Occipital lobe (tissue), 2 donors: ENCODE data around the gene PPARA. TPM values are rescaled to one million over a fixed set of nuclear protein-coding genes. Genes with fewer than 3 reads are reported as not detected.
"Not testable (repeated sequence)": the region's sequence is repeated elsewhere in the genome, so short reads cannot be mapped to it uniquely, and the experiment has no call there.

Source experiments
- DNase-seq: peaks from one replicate; lab custom pipeline; 2025; lab: John Stamatoyannopoulos, UW
- total RNA-seq: library from RNA; depleted of rRNA; stranded (reverse); fragments of >200 nt; gene quantifications from one replicate; pipeline ENCODE4 v1.2.3, GENCODE V29; 2014

Gene PPARA
- total RNA-seq, 1 donor from 2014 or later: 3.3 TPM

DNA sequence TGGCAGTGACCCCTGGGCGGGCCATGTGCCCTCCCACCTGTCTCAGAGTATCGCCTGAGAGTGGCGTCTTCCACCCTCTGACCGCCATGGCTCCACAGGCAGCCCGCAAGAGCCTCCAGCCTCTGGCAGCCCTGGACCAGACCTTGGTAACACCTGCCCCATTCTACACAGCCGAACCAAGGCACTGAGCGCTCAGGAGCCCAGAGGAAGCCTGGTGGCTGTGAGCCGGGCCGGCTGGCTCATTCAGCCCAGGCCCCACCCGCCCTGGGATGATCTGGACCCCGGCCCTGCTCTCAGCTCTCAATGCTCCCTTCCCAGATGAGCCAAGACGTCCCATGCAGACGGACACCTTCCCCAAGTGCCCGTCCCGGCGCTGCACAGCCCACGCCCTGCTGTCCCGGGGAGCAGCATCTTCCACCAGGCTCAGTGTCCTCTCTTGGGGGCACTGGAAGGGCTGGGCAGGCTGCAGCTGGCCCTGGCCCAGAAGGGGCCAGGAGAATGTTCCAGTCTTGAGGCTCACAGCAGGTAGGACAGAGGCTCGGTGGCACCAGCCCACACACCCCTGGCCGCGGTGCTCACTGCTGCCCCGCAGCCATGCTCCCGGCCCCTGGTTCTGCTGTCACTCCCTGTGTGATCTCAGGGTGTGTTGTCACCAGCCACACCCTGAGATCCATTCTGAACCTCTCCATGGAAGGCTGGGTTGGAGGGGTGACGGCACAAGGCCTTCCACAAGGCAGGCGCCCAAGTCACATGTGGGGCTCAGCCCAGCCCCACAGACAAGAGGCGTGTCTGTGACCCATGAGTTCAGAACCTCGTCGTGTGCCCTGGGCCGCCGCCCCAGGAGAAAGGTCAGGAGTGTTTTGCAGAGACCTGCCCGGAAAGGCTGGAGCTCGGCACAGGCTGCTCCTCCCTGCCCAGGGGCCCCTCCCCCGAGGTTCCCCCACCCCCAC is 24.2 kb upstream of the PPARA start:
- no peak for DNase-seq

DNA sequence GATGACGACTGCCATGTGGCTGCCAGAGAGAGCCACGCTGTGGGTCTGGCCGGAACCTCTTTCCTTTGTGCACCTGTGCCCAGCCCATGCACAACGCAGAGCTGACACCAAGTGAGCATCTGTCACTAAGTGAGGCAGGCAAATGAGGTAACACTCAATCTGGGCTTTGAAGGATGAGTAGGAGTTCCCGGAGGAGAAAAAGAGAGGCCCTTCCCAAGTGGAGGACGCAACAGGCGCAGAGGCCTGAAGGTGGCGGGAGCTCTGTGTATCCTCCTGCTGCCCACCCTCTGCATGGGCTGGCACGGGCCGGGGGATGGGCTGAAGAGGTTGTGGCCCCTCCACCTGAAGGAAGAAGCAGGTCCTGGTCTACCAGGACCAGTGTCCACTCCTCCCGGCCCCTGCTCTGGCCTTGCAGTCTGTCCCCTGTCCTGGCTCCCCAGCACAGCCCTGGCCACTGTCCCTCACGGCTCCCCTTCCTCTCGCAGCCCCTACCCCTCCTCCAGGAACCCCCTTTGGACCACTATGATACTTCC is 23.4 kb upstream of the PPARA start:
- DNase-seq: no peak

DNA sequence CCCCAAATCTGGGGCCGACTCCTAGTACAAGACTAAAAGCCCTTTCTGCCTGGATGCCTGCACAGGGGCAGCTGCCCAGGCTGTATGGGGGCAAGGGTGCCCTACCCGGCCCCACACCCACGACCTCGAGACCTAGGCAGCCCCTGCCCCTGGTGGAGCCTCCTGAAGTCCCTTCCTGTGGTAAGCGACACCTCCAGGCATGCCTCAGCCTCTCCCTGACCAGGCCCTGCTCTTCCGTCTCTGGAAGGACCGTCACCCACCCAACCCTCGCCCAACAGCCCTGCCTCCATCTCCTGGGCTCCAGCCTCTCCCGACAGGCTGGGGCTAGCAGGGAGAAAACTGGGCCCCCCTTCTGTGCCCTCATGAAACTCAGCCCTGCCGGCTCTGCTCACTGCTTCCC is 22.8 kb upstream of the PPARA start:
- DNase-seq: no peak

DNA sequence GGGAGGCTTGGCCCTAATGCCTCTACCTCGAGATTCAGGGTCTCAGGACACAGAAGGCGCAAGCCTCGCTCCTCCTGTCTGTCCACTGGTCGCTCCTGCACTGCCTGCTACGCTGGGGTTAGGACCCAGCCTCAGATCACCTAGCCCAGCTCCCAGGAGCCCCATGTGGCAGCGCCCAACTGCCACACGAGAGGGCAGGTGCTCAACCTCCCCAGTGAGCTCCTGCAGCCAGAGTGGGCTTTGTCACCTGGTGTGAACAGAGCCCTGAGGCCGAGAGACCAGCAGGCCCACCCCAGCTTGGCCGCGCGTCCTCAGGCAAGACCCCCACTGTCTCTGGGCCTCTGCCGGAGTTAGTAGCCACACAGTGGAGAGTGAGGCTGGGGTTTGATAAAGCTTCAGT is 21.7 kb upstream of the PPARA start:
- no peak for DNase-seq

DNA sequence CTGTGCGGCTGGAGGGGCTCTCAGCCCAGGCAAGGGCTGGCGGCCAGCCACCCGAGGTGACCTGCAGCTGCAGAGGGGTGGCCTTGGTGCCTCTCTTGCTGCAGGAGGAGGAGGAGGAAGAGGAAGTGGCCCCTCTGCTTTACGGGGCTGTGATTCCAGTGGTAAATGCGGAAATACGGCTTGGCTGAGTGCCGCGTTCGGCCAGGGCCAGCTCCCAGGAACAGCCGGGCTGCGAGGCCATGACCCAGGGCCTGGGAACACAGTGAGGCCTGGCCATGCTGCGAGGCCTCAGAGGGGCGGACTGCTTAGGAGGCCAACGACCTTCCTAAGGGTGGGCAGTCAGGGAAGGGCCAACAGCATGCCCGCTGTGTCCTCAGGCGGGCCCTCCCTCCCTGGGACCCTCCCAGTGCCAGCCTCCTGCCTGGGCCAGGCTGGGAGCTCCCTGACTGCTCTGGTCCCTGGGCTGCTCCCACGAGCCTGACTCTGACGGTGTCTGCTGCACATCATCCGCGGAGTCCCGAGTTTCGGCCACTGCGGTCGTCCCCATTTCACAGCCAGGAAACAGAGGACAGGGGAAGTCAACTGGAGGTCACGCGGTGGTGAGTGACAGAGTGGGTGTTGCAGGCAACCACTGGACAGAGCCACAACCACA is 20.8 kb upstream of the PPARA start:
- DNase-seq: no peak

DNA sequence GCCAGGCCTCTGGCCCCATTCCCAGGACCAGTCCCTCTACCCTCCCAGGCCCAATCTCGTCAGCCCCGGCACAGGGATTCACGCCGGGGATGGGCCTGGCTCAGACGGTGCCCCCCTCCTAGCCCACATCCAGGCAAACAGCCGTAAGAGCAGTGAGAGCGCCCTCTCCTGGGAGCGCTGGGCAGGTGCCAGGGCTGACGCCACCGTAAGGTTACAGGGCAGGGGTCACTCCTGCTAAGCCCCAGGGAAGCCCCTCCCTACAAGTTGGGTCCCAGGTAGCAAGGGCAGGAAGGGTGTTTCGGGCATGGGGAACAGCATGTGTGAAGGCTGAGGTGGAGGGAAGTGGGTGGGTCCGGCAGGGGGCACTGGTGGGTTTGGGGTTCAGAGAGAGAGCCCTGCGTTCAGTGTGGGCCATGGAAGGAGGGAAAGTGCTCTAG is 19.2 kb upstream of the PPARA start:
- DNase-seq: no peak

DNA sequence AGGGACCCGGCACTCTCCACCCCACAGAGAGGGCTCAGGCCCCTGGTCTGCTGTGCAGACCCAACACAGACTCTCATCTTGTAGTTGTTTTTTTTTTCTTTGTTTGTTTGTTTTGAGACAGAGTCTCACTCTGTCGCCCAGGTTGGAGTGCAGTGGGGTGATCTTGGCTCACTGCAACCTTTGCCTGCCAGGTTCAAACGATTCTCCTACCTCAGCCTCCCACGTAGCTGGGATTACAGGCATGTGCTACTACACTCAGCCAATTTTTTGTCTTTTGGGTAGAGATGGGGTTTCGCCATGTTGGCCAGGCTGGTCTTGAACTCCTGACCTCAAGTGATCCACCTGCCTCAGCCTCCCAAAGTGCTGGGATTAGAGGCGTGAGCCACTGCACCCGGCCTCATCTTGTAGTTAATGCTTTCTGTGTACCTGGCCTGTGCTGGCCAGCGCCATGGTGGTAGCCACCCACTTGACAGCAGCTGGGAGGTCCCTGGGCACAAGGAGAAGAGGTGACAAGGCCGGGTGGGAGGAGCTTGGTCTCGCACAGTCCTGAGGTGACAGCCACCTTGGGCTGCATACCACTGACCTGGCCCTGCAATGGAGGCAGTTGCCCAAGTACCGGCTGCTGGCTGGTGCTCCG is 18.0 kb upstream of the PPARA start:
- not testable (repeated sequence) for DNase-seq

DNA sequence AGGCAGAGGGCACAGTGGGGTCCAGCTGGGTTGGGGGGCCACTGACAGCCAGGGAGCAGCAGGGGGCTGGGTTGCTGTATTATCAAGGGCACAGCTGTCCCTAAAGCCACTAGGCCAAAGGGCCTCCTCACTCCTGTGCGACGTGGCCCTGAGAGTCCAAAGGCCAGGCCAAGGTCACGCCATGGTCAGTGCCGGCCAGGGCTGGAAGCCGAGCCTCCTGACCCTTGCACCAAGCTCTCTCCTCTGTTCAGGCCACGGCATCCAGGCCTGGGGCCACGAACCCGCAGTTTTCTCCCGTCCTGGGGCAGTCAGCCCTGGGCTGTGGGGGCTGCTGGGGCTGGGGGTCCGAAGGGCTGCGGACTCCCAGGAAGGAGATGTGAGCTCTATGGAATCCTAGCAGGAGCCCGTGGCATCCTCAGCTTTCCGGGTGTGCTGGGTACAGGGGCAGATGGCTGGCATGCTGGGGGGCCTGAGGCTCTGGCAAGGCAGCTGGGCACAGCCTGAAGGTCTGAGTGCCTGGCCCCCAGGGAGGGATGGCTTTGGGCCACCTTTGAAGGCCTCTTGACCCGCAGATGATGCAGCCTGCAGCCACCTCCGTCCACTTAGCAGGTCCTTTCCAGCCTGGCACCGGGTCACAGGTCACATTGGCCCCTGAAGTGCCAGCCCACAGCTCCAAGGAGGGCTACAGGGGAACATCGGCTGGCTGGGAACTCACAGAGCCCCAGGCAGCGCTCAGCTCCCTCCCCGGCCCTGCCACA is 17.3 kb upstream of the PPARA start:
- DNase-seq: no peak

DNA sequence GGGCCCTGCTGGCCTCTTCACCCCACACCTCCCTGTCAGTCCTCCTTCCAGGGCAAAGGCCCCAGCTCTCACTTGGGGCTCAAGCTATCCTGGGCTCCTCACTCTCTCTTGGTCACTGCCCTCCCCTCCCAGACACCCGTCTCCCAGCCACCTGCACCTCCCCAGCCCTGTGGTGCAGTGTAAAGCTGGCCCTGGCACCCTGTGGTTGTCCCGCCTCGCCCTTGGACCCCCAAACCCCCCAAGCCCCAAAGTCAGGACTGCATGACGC is 16.8 kb upstream of the PPARA start:
- no peak for DNase-seq

DNA sequence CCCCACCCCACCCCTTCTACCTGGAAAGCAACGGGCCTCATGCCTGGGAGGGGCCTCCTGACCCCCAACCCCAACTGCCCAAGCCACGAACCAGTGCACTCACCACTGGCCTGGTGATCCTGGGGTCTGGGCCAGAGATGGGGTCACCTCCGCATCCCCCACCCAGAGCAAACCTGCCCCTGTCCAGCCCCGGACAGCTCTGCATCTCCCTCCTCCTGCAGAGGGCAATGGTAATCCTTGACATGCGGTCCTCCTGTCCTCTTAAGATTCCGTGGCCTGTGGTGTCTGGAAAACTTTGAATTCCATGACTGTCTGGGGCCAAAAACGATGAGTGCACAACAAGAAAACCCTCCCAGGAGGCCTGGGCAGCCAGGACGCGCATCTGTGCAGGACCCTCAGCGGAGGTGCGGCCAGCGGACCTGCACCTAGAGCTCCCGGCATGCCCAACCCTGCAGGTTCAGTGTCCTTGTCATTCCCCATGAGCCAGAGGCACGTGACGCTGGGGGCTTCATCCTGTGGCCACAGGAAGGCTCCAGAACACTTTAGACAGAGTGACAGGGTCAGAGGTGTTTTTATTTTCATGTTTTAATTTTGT is 16.1 kb upstream of the PPARA start:
- DNase-seq: no peak

DNA sequence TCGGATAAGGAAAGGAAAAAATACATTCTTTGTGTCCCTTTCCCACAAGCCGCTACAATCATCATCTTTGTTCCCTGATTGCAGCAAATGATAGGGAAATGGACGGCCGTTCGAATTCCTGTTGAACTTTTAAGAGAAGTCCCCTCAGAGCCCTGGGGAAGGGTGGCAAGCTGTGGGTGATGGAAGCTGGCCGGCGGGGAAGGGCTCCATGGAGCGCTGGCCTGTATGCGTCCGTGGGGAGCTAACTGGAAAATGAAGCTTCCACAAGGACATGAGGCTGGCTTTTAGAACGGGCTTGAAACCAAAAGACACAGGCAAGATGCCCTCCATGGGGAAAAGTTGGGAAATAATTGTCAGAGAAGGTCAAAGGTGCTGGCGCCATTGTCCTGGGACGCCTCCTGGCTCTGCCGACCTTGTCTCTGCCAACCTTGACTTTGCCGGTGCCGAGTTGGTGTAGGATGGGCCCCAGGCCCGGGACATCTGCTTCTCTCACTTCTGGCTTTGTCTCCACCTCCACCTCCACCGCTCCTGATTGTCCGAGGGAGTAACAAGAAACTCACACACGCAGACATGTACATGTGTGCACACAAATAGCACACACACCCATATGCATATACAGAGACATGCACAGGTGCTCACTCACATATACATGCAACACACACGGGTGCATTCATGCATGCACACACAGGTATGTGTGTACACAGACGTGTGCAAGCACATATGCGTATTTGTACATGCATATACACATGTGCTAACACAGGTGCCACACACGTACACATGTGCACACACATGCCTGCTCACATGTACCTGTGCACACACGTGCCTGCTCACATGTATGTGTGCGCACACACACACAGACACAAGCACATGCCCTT is 14.5 kb upstream of the PPARA start:
- DNase-seq: no peak

DNA sequence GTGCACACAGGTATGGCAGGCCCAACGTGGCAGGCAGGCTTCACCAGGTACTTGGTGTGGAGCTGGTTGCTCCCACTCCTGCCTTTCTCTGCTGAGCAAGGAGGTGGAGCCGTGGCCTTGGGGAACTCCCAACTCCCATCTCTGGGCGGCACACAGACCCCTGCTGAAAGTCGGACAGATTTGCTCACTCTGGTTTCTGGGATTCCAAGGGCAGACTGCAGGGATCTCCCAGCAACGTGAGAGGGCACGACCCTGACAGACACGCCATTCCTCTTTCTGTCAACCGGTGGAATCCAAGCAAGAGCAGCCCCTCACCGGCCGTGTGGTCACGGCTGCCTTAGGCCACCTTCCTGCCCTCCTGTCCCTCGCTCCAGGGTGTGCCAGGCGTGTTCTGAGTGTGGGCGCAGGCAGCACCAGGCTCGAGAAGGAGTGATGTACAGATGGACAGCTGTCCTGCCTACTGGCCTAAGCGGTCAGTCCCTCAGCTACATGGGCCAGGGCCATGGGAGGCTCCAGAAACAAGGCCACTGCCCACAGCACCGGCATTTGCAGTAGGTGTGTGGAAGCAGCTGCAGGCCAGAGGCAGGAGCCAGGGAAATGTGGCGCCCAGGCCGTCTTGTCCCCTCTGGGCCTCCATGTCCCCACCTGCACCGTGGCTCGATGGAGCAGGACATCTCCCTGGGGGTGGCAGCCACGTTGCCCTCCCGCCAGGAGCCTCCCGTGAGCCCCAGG is 13.7 kb upstream of the PPARA start:
- DNase-seq: no peak

DNA sequence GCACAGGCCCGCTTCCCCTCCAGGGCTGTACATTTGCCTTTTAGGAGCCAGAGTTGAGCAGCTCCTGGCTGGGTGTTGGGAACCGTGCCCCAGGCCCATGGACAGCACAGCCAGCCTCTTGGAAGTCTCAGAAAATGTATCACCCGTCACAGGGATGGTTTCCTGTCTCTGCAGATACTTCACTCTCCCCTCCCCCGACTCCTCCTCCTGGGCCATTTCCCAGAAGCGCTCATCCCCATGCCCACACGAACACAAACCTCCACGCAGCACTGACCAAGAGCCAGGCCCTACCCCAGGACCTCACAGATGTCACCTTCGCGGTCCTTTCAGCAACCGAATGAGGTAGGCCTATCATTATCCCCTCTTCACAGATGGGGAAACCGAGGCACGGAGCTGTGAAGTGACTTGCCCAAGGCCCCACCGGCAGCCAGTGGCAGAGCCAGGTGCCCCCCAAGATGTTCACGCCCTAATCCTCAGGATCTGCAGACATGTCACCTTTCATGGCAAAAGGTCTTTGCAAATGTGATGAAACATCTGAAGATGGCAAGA is 13.0 kb upstream of the PPARA start:
- DNase-seq: no peak

DNA sequence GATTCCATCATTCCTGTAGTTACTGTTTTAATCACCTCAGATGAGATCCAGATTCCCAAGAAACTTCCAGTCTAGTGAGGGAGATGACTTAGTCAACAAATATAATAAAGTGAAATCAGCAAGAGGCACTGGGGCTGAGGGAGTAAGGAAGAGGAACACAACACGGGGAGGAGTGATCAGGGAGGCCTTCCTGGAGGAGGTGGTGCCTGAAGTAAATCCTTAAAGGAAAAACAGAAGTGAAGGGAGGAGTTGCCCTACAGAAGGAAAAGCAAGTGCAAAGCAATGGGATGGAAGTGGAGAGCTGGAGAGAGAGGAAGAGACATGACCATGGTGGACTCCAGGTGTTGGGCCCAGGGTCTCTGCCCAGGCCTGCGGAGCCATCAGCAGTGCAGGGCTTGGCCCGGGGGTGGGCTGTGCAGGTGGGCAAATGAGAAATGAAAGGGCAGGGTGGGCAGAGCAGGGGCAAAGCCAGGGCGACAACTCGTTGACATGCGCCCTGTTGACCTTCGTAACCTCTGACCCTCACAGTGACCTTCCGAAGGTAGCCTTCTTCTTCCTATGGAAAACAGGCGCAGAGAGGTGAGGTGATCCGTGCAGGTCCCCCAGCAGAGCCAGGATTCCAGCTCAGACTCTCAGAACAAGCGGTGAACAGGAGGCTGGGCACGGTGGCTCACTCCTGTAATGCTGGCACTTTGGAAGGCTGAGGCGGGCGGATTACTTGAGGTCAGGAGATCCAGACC is 12.1 kb upstream of the PPARA start:
- no peak for DNase-seq

DNA sequence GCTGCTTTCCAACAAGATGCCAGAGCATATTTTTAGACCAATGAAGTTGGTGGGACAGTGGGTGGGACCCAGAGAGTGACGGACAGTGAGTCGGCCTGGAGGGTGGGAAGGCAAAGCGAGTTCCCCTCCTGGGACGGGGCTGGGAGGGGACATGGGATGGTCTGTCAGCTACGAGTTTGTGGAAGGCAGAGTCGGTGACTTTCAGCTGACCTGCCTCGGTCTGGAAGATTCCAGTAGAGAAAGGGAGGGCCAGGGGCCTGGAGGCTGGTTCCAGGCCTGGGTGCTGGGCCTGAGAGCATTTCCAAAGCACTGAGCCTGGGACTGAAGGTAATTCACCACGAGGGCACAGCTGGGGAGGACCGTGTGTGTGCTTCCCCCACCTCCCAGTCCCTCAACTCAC is 10.9 kb upstream of the PPARA start:
- DNase-seq: not testable (repeated sequence)

DNA sequence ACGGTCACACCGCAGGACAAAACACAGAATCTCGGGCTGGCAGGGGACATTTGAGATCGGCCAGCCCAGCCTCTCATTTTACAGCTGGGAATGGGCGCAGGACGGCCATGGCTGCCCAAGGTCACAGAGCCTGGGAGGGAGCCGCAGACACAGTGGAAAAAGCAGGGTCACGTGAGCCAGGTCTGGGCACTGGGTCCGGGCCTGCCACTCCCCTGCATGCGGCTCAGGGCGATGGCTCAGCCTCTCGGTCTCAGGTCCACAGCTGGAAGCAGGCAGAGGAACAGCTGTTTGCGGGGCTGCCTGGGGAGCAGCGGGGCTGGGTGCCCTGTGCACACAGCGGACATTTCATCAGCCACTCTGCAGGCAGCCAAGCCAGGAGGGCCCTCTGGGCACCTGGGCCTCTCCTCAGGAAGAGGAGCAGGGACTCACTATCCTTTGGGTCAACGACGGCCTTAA is 10.4 kb upstream of the PPARA start:
- DNase-seq: no peak

DNA sequence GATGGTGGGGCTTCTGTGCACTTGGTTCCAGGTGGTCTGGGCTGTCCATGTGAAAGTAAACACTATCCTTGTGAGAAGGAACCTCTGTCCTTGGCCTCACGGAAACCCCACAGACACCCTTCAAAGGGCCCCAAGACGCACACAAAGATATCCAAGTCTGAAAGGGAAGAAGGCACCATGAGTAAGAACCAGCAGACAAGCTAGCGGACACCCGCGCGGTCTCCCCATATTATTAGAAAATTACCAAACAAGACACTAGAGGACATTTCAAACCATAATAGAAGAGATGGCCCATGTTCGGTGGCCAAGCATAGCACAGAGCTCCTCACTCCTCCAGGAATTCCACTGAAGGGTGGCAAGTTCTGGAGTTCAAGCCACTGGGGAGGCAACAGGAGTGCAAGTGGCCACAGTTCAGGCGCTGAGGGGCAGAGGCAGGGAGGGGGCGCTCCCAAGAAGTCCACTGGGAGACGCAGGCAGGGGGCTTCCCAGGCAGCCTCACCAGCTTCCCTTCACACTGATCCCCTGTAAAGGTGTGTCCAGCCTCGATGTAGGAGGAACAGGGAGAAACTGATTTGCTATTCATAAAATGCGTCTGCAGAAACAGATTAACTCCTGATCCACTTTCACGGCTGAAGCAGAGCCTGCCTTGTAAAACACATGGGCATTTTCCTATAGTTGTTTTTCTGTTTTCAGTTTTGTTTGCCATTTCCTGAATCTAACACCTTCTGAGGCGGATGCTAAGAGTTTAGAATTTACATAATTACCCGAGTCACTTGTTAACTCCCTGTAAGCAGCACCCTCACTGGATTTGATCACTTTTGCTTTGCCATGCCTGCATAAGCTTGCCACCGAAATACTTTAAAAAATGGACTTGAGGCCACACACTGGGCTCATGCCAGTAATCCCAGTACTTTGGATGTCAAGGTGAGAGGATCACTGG is 9.1 kb upstream of the PPARA start:
- no peak for DNase-seq
